Testis (tissue), 2 donors: ENCODE results near the gene ANKRD55.

Experiments
- POLR2A ChIP-seq: fragments of 450-650 bp; IDR thresholded peaks from one replicate; pipeline ENCODE4 v1.6.1; 2017; ENCODE audit warnings: antibody characterized with exemption, mild to moderate bottlenecking, moderate library complexity
- TF ChIP-seq, protein P1 (sequence below), 3 experiments: fragments of 450-650 bp in 2 of 3; fragments of 200-600 bp in 1 of 3; sonication (generic) in 1 of 3; IDR thresholded peaks; one replicate each; pipeline ENCODE4 v1.5.1; 2016 to 2019; ENCODE audit warnings: antibody characterized with exemption in 3 of 3, mild to moderate bottlenecking in 2 of 3, moderate library complexity in 1 of 3

DNA sequence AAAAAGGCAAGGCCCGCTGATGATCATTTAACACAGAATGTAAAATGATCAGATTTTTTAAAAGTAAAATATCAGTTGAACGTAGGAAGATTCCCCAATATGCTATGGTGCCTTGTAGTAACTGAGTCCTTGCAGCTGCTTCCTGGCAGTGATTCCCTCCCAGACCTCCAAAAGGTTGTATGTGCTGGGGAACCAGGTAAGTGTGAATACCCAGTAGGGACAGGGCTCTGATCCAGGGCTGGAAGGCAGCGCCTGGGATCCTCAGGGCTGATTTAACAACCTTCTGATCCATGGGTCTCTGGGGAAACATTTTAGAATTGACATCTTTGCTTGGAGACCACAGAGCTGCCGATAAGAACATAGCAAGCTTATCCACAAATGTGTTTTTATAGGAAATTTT, 161.7 kb downstream of the ANKRD55 start:
- TF ChIP-seq POLR2A: no peak
- TF ChIP-seq, protein P1, sequence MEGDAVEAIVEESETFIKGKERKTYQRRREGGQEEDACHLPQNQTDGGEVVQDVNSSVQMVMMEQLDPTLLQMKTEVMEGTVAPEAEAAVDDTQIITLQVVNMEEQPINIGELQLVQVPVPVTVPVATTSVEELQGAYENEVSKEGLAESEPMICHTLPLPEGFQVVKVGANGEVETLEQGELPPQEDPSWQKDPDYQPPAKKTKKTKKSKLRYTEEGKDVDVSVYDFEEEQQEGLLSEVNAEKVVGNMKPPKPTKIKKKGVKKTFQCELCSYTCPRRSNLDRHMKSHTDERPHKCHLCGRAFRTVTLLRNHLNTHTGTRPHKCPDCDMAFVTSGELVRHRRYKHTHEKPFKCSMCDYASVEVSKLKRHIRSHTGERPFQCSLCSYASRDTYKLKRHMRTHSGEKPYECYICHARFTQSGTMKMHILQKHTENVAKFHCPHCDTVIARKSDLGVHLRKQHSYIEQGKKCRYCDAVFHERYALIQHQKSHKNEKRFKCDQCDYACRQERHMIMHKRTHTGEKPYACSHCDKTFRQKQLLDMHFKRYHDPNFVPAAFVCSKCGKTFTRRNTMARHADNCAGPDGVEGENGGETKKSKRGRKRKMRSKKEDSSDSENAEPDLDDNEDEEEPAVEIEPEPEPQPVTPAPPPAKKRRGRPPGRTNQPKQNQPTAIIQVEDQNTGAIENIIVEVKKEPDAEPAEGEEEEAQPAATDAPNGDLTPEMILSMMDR (IDR thresholded peaks at IDR 0.05): no peak
